ENCODE data around the gene HMCES.

The HMCES gene

DNA sequence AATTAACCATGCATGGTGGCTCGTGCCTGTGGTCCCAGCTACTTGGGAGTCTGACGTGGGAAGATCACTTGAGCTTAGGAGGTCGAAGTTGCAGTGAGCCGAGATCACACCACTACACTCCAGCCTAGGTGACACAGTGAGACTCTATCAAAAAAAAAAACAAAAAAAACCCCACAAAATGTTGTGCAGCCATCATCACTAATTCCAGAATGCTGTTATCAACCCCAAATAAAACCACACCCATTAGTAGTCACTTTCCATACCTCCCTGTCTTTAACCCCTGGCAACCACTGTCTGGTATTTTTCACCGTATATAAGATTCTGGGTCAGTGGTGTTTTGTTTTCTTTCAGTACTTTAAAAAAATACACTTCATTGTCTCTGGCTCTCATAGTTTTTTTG lies 16.6 kb downstream of the HMCES start:
- DNase-seq (no peak), ATAC-seq (replicated peaks) (no peak)
- Mint-ChIP-seq H3K27me3 (no peaks in the 10 kb centered on the region), H3K4me3 (no peak overlapping the region), H3K9me3 (no peaks in the 10 kb centered on the region), H3K4me1 (ENCODE audit: low read depth in 2 of 2) (peaks cover 0 to 10% of the 10 kb centered on the region in 2 donors), H3K36me3 (ENCODE audit: insufficient read depth) (peaks cover 77% of the 10 kb centered on the region), H3K27ac (no peak overlapping the region)

DNA sequence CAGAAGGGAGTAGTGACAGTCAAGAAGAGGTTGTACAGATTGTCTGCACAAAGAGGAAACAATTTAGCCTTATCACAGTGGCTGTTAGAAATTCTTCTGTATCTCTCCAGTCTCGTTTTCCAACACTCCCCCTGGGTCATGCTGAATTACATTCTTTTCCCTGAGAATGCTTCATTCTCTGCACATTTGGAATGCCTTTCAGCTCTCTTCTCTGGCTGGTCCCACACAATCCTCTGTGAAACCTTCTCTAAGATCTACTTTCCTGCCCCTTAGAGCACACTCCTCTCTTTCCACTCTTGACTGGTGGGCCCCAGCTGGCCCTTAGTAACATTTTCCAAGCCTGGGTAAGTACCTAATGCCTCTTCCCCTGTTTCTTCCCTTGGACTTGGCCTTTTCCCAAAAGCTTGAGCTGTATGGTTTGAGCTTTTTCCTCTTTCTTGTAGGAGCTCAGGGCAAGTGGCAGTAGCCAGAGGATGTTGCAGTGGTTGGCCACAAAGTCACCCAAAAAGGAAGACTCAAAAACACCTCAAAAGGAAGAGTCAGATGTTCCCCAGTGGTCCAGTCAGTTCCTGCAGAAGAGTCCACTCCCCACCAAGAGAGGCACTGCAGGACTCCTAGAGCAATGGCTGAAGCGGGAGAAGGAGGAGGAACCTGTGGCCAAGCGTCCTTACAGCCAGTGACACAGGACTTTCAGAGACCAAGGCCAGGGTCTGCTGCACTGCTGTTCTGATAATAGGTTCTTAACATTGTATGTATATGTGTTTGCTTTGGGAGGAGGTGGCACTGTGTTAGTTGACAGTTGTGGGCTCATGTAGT lies 25.7 kb downstream of the HMCES start:
- DNase-seq (no peak), ATAC-seq (replicated peaks) (no peak)
- Mint-ChIP-seq H3K4me3 (no peak overlapping the region), H3K4me1 (ENCODE audit: low read depth in 2 of 2) (peaks cover 5% of the 10 kb centered on the region in 2 donors), H3K36me3 (ENCODE audit: insufficient read depth) (peaks cover 64% of the 10 kb centered on the region), H3K27me3 (no peaks in the 10 kb centered on the region), H3K27ac (peak overlapping the region in 1 of 2 donors; percentile 38), H3K9me3 (no peaks in the 10 kb centered on the region)

DNA sequence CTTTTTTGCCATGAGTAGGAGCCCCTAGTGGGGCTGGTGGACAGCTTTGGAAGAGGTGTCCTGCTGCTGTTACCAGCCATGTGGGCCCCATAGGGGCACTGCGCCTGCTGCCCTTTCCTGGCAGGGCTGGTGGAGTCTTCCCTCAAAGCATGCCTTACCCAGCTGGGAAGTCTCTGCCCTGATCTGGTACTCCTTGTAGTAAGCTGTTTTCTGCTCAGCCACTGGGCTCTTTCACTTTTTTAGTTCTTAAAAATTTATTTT lies 26.2 kb downstream of the HMCES start:
- H3K4me1 Mint-ChIP-seq (ENCODE audit: low read depth in 2 of 2), result peaks cover 5% of the 10 kb centered on the region in 2 donors
- H3K36me3 Mint-ChIP-seq (ENCODE audit: insufficient read depth), result peaks cover 60% of the 10 kb centered on the region
- no peak for ATAC-seq (replicated peaks)
- no peak overlapping the region for H3K4me3 Mint-ChIP-seq
- H3K9me3 Mint-ChIP-seq, result no peaks in the 10 kb centered on the region
- DNase-seq, result no peak
- no peak overlapping the region for H3K27ac Mint-ChIP-seq
- H3K27me3 Mint-ChIP-seq, result no peaks in the 10 kb centered on the region

DNA sequence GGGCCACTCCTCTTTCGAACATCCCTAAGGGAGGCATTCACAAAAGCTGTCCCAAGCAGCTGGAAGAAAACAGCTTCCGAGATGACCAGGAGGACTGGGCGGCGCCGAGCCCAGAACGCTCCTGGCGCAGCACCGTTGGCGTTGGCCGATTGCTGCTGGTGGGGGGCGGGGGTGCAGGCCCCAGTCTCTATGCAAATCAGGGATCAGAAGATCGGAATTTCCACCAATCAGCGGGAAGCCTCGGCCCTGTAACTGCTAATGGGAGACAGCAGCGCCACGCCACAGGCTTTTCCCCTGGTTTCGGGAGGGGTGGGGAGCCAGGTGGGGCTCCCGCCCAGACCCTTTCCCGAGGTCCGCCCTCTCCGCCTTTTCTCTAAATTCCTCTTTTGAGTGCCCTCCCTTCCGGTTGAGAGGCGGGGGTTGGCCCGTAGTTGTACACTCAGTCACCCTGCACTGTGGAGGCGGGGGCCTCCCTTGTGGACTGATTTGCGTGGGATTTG lies 27.0 kb downstream of the HMCES start:
- DNase-seq (no peak), ATAC-seq (replicated peaks) (no peak)
- Mint-ChIP-seq H3K4me1 (ENCODE audit: low read depth in 2 of 2) (peaks cover 5% of the 10 kb centered on the region in 2 donors), H3K27me3 (no peaks in the 10 kb centered on the region), H3K36me3 (ENCODE audit: insufficient read depth) (peaks cover 55% of the 10 kb centered on the region), H3K4me3 (no peak overlapping the region), H3K9me3 (no peaks in the 10 kb centered on the region), H3K27ac (peak overlapping the region; percentile 17 to 49)

DNA sequence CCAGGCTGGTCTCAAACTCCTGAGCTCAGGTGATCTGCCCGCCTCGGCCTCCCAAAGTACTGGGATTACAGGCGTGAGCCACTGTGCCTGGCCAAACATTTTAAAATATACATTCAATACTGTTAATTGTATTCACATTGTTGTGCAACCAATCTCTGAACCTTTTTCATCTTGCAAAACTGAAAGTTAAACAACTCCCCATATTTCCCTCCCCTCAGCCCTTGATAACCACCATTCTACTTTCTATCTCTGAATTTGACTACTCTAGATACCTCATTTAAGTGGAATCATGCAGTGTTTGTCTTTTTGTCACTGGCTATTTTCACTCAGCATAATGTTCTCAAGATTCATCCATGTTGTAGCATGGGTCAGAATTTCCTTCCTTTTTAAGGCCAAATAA lies 30.0 kb downstream of the HMCES start:
- Mint-ChIP-seq H3K27ac (no peak overlapping the region), H3K4me3 (no peak overlapping the region), H3K9me3 (no peaks in the 10 kb centered on the region), H3K4me1 (ENCODE audit: low read depth in 2 of 2) (peaks cover 20 to 24% of the 10 kb centered on the region in 2 donors), H3K27me3 (no peaks in the 10 kb centered on the region), H3K36me3 (ENCODE audit: insufficient read depth) (peaks cover 44% of the 10 kb centered on the region)
- DNase-seq (no peak), ATAC-seq (replicated peaks) (no peak)

DNA sequence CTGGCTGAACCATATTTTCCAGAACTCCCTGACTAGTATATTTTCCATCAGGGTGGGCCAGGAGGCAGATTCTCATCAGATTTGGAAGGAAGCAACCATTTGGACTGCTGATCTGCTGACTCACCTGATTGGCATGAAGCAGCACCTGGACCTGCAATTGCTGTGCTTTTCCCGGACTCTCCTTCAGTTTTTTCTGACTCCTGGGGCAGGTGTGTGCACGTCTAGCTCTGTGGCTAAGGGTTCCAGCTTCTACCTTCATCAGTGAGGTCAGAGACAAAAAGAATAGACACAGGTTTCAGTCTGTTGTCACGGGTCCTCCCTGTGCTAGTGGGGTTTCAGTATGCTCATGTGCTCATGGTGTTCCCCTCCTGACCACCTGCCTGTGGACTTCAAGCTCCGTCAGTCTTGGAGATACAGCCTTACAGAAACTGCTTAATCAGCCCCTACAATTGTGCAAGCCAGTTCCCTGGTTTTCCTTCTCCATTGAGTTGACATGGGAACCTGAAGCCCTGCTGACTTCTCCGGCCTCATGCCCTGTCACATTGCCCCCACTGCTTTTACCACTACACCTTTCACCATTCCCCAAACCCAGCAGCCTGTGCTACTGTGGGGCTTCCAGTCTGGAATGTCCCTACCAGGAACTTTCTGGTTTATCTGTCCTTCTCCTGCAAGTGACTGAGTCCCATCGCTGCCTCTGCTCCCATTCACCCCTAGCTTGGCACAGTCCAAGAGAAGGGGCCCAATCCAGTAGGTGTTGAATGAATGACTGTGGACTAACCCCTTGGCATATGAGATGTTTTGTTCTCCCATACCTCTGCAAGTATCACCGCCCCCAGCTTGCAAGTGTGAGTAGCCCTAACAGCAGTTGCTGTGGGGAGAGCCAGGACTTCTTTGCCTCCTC lies 31.7 kb downstream of the HMCES start:
- ATAC-seq (replicated peaks) (no peak), DNase-seq (no peak)
- Mint-ChIP-seq H3K4me3 (no peak overlapping the region), H3K36me3 (ENCODE audit: insufficient read depth) (peaks cover 45% of the 10 kb centered on the region), H3K27ac (peak overlapping the region; percentile 55 to 96), H3K4me1 (ENCODE audit: low read depth in 2 of 2) (peaks cover 25 to 27% of the 10 kb centered on the region in 2 donors), H3K9me3 (no peaks in the 10 kb centered on the region), H3K27me3 (no peaks in the 10 kb centered on the region)

DNA sequence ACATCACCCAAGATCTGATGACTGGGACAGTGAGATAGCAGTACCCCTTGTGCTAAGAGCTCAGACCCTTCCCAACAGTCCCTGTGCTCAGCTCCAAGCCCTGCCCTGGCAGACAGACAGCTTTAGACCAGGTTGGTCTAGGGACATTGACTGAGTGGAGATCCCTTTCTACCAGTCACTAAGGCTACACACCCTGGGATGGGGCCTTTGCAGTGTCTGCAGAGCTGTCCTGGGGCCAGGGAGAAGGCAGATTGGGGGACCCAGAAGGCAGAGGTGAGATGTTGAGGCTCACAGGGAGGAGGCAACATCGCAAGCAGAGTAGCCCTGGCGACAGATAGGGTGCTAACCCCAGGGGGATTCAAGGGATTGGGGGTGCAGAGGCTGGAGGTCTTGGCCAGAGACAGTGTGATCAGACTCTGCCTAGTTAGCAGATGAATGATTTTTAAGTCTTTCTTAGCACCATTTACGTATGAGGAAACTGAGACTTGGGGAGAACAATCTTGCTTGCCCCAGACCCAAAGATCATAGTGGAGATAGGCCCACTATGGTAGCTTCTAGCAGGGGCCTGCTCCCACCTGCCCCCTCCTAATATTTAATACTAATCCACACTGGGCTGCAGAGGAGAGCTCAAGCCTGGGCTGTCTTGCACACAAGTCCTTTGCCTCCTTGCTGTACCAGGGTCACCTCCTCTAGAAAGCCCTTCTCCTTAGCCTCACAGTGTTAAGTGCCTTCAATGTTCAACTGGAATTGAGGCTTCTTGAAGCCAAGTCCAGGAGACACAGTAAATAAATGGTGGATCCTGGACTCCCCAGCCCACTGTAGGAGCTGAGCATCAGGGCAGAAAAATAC lies 32.6 kb downstream of the HMCES start:
- H3K27ac Mint-ChIP-seq, result peak overlapping the region; percentile 55 to 96
- H3K9me3 Mint-ChIP-seq, result no peaks in the 10 kb centered on the region
- no peak for ATAC-seq (replicated peaks)
- no peaks in the 10 kb centered on the region for H3K27me3 Mint-ChIP-seq
- peaks cover 47% of the 10 kb centered on the region for H3K36me3 Mint-ChIP-seq (ENCODE audit: insufficient read depth)
- peaks cover 25 to 30% of the 10 kb centered on the region in 2 donors for H3K4me1 Mint-ChIP-seq (ENCODE audit: low read depth in 2 of 2)
- DNase-seq, result no peak
- H3K4me3 Mint-ChIP-seq, result no peak overlapping the region

DNA sequence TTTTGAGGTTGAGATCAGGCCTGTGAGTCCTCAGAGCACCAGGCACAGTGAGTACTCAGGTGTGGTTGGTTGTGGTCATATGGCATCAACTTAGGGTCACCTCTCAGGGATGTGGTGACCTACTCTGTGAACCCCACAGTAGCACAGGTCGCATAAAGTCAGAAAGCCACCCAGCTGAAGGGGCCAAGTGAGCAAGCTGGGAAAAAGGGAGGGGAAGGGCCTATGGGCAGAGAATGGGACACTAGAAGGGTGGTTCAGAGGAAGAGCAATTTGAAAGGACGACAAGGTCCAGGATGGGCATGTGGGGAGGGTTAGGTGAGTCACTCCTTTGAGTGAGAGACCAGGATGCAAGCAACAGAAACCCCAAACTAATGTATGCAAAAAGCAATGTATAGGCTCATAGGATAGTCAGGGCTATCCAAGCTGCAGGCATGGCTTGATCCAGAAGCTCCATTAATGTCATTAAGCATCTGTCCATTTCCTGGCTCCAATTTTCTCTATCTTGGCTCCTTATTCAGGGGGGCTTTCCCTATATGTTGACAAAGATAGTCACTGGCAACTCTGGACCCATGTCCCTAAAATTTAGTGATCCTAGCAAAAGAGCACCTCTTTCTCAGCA lies 33.5 kb downstream of the HMCES start:
- DNase-seq (peak in 2 of 3 experiments; percentile 32 to 33), ATAC-seq (replicated peaks) (peak; percentile 58)
- Mint-ChIP-seq H3K36me3 (ENCODE audit: insufficient read depth) (peaks cover 39% of the 10 kb centered on the region), H3K27ac (peak overlapping the region; percentile 42 to 96), H3K4me3 (peak overlapping the region in 1 of 2 donors; percentile 94), H3K4me1 (ENCODE audit: low read depth in 2 of 2) (peaks cover 25 to 32% of the 10 kb centered on the region in 2 donors), H3K9me3 (no peaks in the 10 kb centered on the region), H3K27me3 (no peaks in the 10 kb centered on the region)

DNA sequence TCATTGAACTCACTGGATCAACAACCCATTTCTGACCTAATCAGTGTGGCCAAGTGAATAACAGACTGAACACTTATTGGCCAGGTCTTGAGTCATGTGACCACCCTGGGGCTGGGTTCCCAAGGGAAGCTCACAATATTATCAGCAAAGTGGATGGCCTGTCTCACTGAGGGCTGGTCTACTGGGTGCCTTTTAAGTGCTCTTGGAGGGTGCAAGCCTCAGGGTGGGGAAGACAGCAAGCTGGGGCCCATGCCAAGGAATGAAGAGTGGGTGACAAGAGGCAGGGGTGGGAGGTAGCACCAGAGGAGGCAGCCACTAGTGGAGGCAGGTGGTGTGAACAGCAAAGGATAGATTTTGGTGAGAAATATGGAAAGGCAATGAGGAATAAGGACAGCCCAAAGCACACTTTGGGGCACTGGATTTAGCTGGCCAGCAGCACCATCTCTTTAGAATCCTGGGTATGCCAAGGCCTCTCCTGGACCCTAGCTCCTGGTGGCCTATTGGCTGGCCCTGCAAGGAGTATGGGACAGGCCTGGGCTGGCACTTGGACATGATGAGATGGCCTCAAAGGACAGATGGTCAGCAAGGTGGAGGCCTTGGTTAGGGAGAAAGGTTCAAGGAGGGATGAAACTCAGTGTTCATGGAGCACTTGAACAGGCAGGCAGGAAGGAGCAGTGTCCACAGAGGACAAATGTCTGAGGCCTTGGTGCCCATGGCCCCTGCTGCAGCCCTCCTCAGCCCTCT lies 34.2 kb downstream of the HMCES start:
- peaks cover 39% of the 10 kb centered on the region for H3K36me3 Mint-ChIP-seq (ENCODE audit: insufficient read depth)
- no peaks in the 10 kb centered on the region for H3K9me3 Mint-ChIP-seq
- ATAC-seq (replicated peaks) (no peak), DNase-seq (peak in 1 of 3 experiments; percentile 8)
- H3K27ac Mint-ChIP-seq, result peak overlapping the region; percentile 42 to 96
- peaks cover 25 to 33% of the 10 kb centered on the region in 2 donors for H3K4me1 Mint-ChIP-seq (ENCODE audit: low read depth in 2 of 2)
- H3K27me3 Mint-ChIP-seq, result no peaks in the 10 kb centered on the region
- peak overlapping the region; percentile 94 to 97 for H3K4me3 Mint-ChIP-seq

DNA sequence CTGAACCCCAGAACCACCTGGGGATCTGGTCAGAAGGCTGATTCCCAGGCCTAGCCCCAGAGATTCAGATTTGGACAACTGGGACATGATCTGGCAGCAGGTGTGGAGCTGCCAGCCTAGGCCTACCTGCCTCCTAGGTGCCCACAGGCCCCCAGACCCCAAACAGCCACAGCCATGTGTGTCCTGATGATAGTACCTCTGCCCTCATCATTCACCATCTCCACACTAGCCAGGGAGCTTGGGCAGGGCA lies 34.7 kb downstream of the HMCES start:
- ATAC-seq (replicated peaks) (no peak), DNase-seq (no peak)
- H3K36me3 Mint-ChIP-seq (ENCODE audit: insufficient read depth), result peaks cover 39% of the 10 kb centered on the region
- H3K27me3 Mint-ChIP-seq, result no peaks in the 10 kb centered on the region
- H3K4me1 Mint-ChIP-seq (ENCODE audit: low read depth in 2 of 2), result peaks cover 25 to 33% of the 10 kb centered on the region in 2 donors
- H3K4me3 Mint-ChIP-seq, result peak overlapping the region; percentile 94 to 97
- H3K9me3 Mint-ChIP-seq, result no peaks in the 10 kb centered on the region
- H3K27ac Mint-ChIP-seq, result peak overlapping the region; percentile 42 to 96

DNA sequence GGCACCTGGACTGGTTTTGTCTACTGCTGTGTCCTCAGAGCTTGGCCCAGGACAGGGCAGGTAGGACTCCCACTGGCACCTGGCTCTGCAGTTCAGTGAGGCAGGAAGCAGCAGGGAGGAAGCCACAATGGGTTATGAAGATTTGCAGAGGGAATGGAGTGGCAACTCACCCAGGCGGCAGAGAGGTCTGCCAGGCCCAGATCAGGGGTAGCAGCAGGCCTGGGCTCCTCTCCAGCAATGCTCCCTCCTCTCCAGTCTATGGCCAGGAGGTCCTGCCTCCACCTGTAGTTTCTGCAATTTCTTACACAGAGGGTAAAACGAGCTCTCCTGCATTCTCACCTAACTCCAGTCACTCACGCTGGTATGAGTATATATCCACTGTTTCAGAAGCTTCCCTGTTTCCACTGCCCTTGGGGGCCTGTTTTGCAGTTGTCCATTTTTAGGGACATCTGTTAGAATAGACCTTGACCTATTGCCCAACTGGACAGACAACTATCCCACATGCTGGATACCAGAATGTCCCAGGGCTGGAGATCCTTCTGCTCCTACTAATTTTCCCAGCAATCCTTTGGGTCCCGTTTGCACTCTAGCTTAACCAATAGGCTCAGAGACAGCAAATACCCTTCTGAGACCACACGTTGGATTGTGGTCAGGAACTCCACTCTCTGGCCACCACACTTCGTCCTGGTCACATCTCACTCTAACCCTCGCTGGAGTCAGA lies 35.2 kb downstream of the HMCES start:
- Mint-ChIP-seq H3K4me3 (peak overlapping the region; percentile 94 to 97), H3K4me1 (ENCODE audit: low read depth in 2 of 2) (peaks cover 28 to 33% of the 10 kb centered on the region in 2 donors), H3K9me3 (no peaks in the 10 kb centered on the region), H3K36me3 (ENCODE audit: insufficient read depth) (peaks cover 39% of the 10 kb centered on the region), H3K27ac (peak overlapping the region; percentile 87 to 96), H3K27me3 (no peaks in the 10 kb centered on the region)
- peak; percentile 12 for ATAC-seq (replicated peaks)
- peak; percentile 8 to 19 (median 19) for DNase-seq

Data from effector memory CD8-positive, alpha-beta T cell (primary cell).